Fibroblast of lung (primary cell): Measurements from ENCODE around the gene MINDY1. TPM values are rescaled to one million over a fixed set of nuclear protein-coding genes. Genes with fewer than 3 reads are reported as not detected.

Experiments used
- DNase-seq, 2 donors: peaks; one replicate each; pipeline versions ENCODE4 v3.0.0 to v3.0.0-alpha.2; 2010; ENCODE audit warnings: low read depth in 2 of 2
- H2AFZ ChIP-seq: 2 replicates; pipeline ENCODE4 v1.5.1; 2012; ENCODE audit warnings: low read length, control low read depth, inconsistent platforms
- H3K27ac ChIP-seq: 2 replicates; pipeline ENCODE4 v1.5.1; 2011; ENCODE audit warnings: low read length, control low read depth; ENCODE audit not compliant: insufficient read depth
- H3K27me3 ChIP-seq: 2 replicates; pipeline ENCODE4 v1.5.1; 2011; ENCODE audit warnings: mild to moderate bottlenecking, low read length; ENCODE audit not compliant: control insufficient read depth, insufficient read depth
- H3K36me3 ChIP-seq: 2 replicates; pipeline ENCODE4 v1.5.1; 2011; ENCODE audit warnings: low read length; ENCODE audit not compliant: control insufficient read depth, insufficient read depth
- H3K4me1 ChIP-seq: 2 replicates; pipeline ENCODE4 v1.5.1; 2011; ENCODE audit warnings: low read length; ENCODE audit not compliant: control insufficient read depth, insufficient read depth; ENCODE audit errors: extremely low read depth
- H3K4me2 ChIP-seq: 2 replicates; pipeline ENCODE4 v1.5.1; 2011; ENCODE audit warnings: low read length, control low read depth; ENCODE audit not compliant: insufficient read depth; ENCODE audit errors: extremely low read depth
- H3K4me3 ChIP-seq, 4 experiments: fragments of 200-600 bp in 1 of 4; sonication (generic) in 1 of 4; replicated peaks in 1 of 4; 2 replicates each; pipeline ENCODE4 v1.5.1; 2011 to 2016; ENCODE audit warnings: low read length in 4 of 4, low read depth in 3 of 4, mild to moderate bottlenecking in 3 of 4, control low read depth in 2 of 4, inconsistent platforms in 1 of 4, mixed read lengths in 1 of 4; ENCODE audit not compliant: insufficient read depth in 1 of 4; ENCODE audit errors: control extremely low read depth in 1 of 4
- H3K79me2 ChIP-seq: 2 replicates; pipeline ENCODE4 v1.5.1; 2012; ENCODE audit warnings: mild to moderate bottlenecking, low read length, inconsistent platforms; ENCODE audit not compliant: control insufficient read depth, insufficient read depth
- H3K9ac ChIP-seq: 2 replicates; pipeline ENCODE4 v1.5.1; 2011; ENCODE audit warnings: mild to moderate bottlenecking, low read length, control low read depth; ENCODE audit not compliant: insufficient read depth
- H3K9me3 ChIP-seq: 2 replicates; pipeline ENCODE4 v1.5.1; 2012; ENCODE audit warnings: low read depth, low read length; ENCODE audit not compliant: control insufficient read depth, insufficient read depth
- H4K20me1 ChIP-seq: 2 replicates; pipeline ENCODE4 v1.5.1; 2011; ENCODE audit warnings: low read length; ENCODE audit not compliant: control insufficient read depth, insufficient read depth; ENCODE audit errors: extremely low read depth
- EZH2 ChIP-seq: IDR thresholded peaks from 2 replicates; pipeline ENCODE4 v1.5.1; 2012; ENCODE audit warnings: low read length, control low read depth, mild to moderate bottlenecking; ENCODE audit errors: missing control alignments
- polyA plus RNA-seq, 2 donors: library from polyadenylated mRNA; depleted of rRNA in 1 of 2; stranded (reverse) in 1 of 2; unstranded in 1 of 2; fragments of >200 nt; gene quantifications; 2 replicates each; pipeline ENCODE4 v1.2.1, GENCODE V29; 2011 to 2012; ENCODE audit warnings: missing spikeins in 1 of 2
- total RNA-seq: library from RNA; depleted of rRNA; stranded (reverse); fragments of >200 nt; gene quantifications from 2 replicates; pipeline ENCODE4 v1.2.1, GENCODE V29; 2014
- TF ChIP-seq, protein P1 (sequence below), 2 donors: IDR thresholded peaks in 1 of 2; conservative IDR thresholded peaks in 1 of 2; 1 replicate in 1 of 2; 2 replicates in 1 of 2; pipeline ENCODE4 v1.5.1; 2011 to 2012; ENCODE audit warnings: low read length in 2 of 2, control low read depth in 1 of 2, inconsistent platforms in 1 of 2, low read depth in 1 of 2, mild to moderate bottlenecking in 1 of 2

MINDY1 gene
- total and polyA plus RNA-seq, 2 donors (not counting 1 experiment from before 2014, with no cell fraction given), result 11.7 to 17.3 TPM

DNA sequence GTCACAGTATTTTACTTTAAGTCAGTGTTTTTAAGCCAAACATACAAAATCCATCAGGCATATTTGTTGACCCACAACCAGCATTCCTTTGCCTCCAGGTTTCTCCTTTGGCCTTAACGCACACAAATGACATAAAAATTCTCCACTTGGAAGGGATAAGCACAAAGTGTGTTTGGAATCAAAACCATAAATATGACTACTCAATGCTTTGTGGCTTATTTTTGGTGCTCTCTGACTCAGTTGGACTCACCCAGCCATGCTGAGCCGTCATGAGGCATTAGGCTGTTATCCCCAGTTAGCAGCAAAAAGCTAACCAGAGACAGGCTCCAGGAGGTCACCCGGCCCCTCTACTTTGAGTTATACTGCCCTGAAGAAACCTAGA lies 2.5 kb upstream of the MINDY1 start:
- Histone ChIP-seq H3K4me1 (peaks cover 14% of the 10 kb centered on the region), H3K27me3 (no peaks in the 10 kb centered on the region), H3K9ac (peak overlapping the region; percentile 86), H3K4me2 (peak overlapping the region; percentile 94), H3K9me3 (no peaks in the 10 kb centered on the region), H3K36me3 (no peaks in the 10 kb centered on the region), H3K4me3 (peak overlapping the region; percentile 76 to 98 (median 88)), H3K27ac (peak overlapping the region; percentile 94), H3K79me2 (peaks cover 3% of the 10 kb centered on the region), H4K20me1 (no peaks in the 10 kb centered on the region), H2AFZ (peak overlapping the region; percentile 97)
- peak; percentile 43 to 88 for DNase-seq
- TF ChIP-seq, protein P1, sequence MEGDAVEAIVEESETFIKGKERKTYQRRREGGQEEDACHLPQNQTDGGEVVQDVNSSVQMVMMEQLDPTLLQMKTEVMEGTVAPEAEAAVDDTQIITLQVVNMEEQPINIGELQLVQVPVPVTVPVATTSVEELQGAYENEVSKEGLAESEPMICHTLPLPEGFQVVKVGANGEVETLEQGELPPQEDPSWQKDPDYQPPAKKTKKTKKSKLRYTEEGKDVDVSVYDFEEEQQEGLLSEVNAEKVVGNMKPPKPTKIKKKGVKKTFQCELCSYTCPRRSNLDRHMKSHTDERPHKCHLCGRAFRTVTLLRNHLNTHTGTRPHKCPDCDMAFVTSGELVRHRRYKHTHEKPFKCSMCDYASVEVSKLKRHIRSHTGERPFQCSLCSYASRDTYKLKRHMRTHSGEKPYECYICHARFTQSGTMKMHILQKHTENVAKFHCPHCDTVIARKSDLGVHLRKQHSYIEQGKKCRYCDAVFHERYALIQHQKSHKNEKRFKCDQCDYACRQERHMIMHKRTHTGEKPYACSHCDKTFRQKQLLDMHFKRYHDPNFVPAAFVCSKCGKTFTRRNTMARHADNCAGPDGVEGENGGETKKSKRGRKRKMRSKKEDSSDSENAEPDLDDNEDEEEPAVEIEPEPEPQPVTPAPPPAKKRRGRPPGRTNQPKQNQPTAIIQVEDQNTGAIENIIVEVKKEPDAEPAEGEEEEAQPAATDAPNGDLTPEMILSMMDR (conservative IDR thresholded peaks at IDR 0.05 in 1 of 2, IDR thresholded peaks at IDR 0.05 in 1 of 2; ENCODE audit: low read depth in 1 of 2, low read length in 2 of 2), result no peak
- no peak for TF ChIP-seq EZH2

DNA sequence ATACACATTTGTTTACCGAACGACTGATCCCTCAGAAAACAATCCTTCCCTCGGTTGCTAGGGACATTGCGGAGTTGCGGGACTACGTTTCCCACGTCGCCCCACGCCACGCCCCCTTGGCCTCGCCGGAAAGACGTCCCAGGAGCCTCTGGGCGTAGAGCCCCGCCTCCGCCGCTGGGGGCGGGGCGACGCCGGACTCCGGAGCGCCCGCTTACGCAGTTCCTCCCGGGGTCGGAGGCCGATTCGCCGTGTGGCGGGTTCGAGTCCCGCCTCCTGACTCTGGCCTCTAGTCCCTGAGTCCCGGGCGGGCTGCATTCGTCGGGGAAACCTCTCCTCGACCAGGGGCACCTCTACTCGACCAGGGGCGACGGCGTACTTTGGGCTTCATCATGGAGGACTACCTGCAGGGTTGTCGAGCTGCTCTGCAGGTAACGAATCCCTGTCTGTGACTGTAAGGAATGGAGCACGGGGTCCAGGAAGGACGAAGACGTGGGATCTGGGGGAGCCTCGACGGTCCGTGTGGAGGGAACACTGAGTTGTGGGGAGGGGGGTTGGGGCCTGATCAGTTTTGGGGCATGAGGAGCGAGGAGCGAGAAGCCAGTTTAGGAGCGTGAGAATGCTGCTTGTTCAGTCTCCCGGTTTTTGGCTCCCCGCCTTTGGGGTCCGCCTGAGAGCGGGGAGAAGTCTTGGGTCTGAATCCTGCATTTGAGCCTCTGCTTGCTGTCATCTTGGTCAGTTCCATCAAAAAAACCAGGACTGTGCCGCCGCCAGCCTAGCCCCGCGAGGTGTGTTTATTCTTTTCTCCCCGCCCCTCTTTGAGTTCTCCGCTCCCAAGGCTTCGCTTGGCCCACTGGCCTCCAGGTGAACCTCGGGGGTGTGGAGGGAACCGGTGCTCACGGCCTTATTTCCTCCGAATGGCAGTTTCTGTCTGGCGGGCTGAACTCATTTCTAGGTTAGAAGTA lies 1.8 kb upstream of the MINDY1 start, which contains the start of gene PRUNE1:
TSS of gene PRUNE1 (plus strand) at position 206 of the 962 bp plus-strand sequence. CDS start at position 390, 184 bp downstream.
- DNase-seq, result peak; percentile 92 to 96
- no peaks in the 10 kb centered on the region for H3K27me3 ChIP-seq
- peaks cover 3% of the 10 kb centered on the region for H3K79me2 ChIP-seq
- H3K4me1 ChIP-seq, result peaks cover 14% of the 10 kb centered on the region
- H3K4me2 ChIP-seq, result peak within 1 kb of the TSS; percentile 94
- no peaks in the 10 kb centered on the region for H3K9me3 ChIP-seq
- H2AFZ ChIP-seq, result peak within 1 kb of the TSS; percentile 97
- peak within 1 kb of the TSS; percentile 94 for H3K27ac ChIP-seq
- peak within 1 kb of the TSS; percentile 86 for H3K9ac ChIP-seq
- no peak for TF ChIP-seq EZH2
- TF ChIP-seq, protein P1 (conservative IDR thresholded peaks at IDR 0.05 in 1 of 2, IDR thresholded peaks at IDR 0.05 in 1 of 2; ENCODE audit: low read depth in 1 of 2, low read length in 2 of 2), result no peak
- no peaks in the 10 kb centered on the region for H3K36me3 ChIP-seq
- peak within 1 kb of the TSS; percentile 76 to 98 (median 88) for H3K4me3 ChIP-seq
- no peaks in the 10 kb centered on the region for H4K20me1 ChIP-seq

DNA sequence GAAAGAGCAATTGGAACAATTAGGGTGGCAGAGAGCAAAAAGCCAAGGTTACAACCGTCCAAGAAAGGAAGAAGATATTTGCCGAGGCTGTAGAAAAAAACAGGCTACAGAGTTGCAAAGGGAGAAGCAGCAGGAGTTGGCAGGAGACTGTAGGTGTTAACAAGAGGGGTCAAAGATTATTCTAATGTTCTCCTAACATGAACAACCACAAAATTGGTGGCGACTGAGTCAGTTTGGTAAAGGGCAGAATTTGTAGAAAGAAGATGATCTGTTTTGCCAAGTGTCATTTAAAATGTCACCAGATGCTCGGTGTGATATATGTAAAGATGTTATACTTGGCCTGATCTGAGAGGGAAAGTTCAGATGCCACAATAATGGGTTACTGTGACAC lies 1.1 kb upstream of the MINDY1 start:
- Histone ChIP-seq H3K27me3 (no peaks in the 10 kb centered on the region), H3K27ac (peak overlapping the region; percentile 94), H3K4me3 (peak overlapping the region; percentile 16 to 94 (median 42)), H2AFZ (peak overlapping the region; percentile 48), H3K9me3 (no peaks in the 10 kb centered on the region), H3K36me3 (no peaks in the 10 kb centered on the region), H4K20me1 (no peaks in the 10 kb centered on the region), H3K9ac (peak overlapping the region; percentile 48), H3K79me2 (peaks cover 3% of the 10 kb centered on the region), H3K4me1 (peaks cover 14% of the 10 kb centered on the region), H3K4me2 (peak overlapping the region; percentile 83)
- no peak for DNase-seq
- TF ChIP-seq, protein P1 (conservative IDR thresholded peaks at IDR 0.05 in 1 of 2, IDR thresholded peaks at IDR 0.05 in 1 of 2; ENCODE audit: low read depth in 1 of 2, low read length in 2 of 2), result no peak
- no peak for TF ChIP-seq EZH2
